ENCODE measurements around the gene SSTR3. TPM values are rescaled to one million over a fixed set of nuclear protein-coding genes. Genes with fewer than 3 reads are reported as not detected.

The SSTR3 gene
- polyA plus RNA-seq, 1 donor from 2014 or later, result not detected

- H3K27ac ChIP-seq (ENCODE audit: low read length), result no peak overlapping the region
- no peaks in the 10 kb centered on the region for H3K9me3 ChIP-seq (ENCODE audit: low read length)
- H3K27me3 ChIP-seq (ENCODE audit: insufficient read depth, low read depth, low read length), result no peaks in the 10 kb centered on the region
- no peaks in the 10 kb centered on the region for H3K9me2 ChIP-seq (ENCODE audit: insufficient read depth, low read length)
- H3K9ac ChIP-seq (ENCODE audit: low read length), result no peak overlapping the region
- no peak for TF ChIP-seq EP300 (conservative IDR thresholded peaks at IDR 0.05; ENCODE audit: poor library complexity, severe bottlenecking)
- no peak for TF ChIP-seq TAF1 (IDR thresholded peaks at IDR 0.05; ENCODE audit: low read depth)
- TF ChIP-seq MXI1 (conservative IDR thresholded peaks at IDR 0.05; ENCODE audit: poor library complexity, severe bottlenecking), result no peak
- H3K36me3 ChIP-seq (ENCODE audit: insufficient read depth, low read length), result no peaks in the 10 kb centered on the region
- no peak overlapping the region for H3K4me2 ChIP-seq (ENCODE audit: low read length)
- no peaks in the 10 kb centered on the region for H4K20me1 ChIP-seq (ENCODE audit: insufficient read depth)
- no peak overlapping the region for H2AFZ ChIP-seq (ENCODE audit: low read depth, low read length)
- H3F3A ChIP-seq (ENCODE audit: insufficient read depth, low read length, poor library complexity, severe bottlenecking), result no peaks in the 10 kb centered on the region
- H3K79me2 ChIP-seq (replicated peaks; ENCODE audit: insufficient read depth, low read length), result no peaks in the 10 kb centered on the region
- H3K4me3 ChIP-seq (ENCODE audit: low read length), result no peak overlapping the region
Measured at GRCh38 chr22:37243402-37244113, 31.3 kb upstream of the SSTR3 start.

- no peaks in the 10 kb centered on the region for H3K79me2 ChIP-seq (replicated peaks; ENCODE audit: insufficient read depth, low read length)
- TF ChIP-seq EP300 (conservative IDR thresholded peaks at IDR 0.05; ENCODE audit: poor library complexity, severe bottlenecking), result no peak
- no peaks in the 10 kb centered on the region for H3K36me3 ChIP-seq (ENCODE audit: insufficient read depth, low read length)
- H3K27ac ChIP-seq (ENCODE audit: low read length), result no peak overlapping the region
- H3K4me2 ChIP-seq (ENCODE audit: low read length), result no peak overlapping the region
- H3K9me2 ChIP-seq (ENCODE audit: insufficient read depth, low read length), result no peaks in the 10 kb centered on the region
- H3K4me3 ChIP-seq (ENCODE audit: low read length), result no peak overlapping the region
- H3F3A ChIP-seq (ENCODE audit: insufficient read depth, low read length, poor library complexity, severe bottlenecking), result no peaks in the 10 kb centered on the region
- no peaks in the 10 kb centered on the region for H3K9me3 ChIP-seq (ENCODE audit: low read length)
- no peaks in the 10 kb centered on the region for H3K27me3 ChIP-seq (ENCODE audit: insufficient read depth, low read depth, low read length)
- no peak overlapping the region for H3K9ac ChIP-seq (ENCODE audit: low read length)
- no peak overlapping the region for H2AFZ ChIP-seq (ENCODE audit: low read depth, low read length)
- no peaks in the 10 kb centered on the region for H4K20me1 ChIP-seq (ENCODE audit: insufficient read depth)
Measured at GRCh38 chr22:37242395-37242918, 30.2 kb upstream of the SSTR3 start.

GRCh38 chr22:37241351-37242142 is 29.3 kb upstream of the SSTR3 start:
- Histone ChIP-seq H3F3A (ENCODE audit: insufficient read depth, low read length, poor library complexity, severe bottlenecking) (no peaks in the 10 kb centered on the region), H3K36me3 (ENCODE audit: insufficient read depth, low read length) (no peaks in the 10 kb centered on the region), H2AFZ (ENCODE audit: low read depth, low read length) (no peak overlapping the region), H3K79me2 (replicated peaks; ENCODE audit: insufficient read depth, low read length) (no peaks in the 10 kb centered on the region), H4K20me1 (ENCODE audit: insufficient read depth) (no peaks in the 10 kb centered on the region), H3K9me2 (ENCODE audit: insufficient read depth, low read length) (no peaks in the 10 kb centered on the region), H3K9ac (ENCODE audit: low read length) (no peak overlapping the region), H3K4me3 (ENCODE audit: low read length) (no peak overlapping the region), H3K27me3 (ENCODE audit: insufficient read depth, low read depth, low read length) (no peaks in the 10 kb centered on the region), H3K4me2 (ENCODE audit: low read length) (no peak overlapping the region), H3K27ac (ENCODE audit: low read length) (no peak overlapping the region), H3K9me3 (ENCODE audit: low read length) (no peaks in the 10 kb centered on the region)
- TF ChIP-seq REST (IDR thresholded peaks at IDR 0.05; ENCODE audit: borderline replicate concordance) (no peak), CTCF (IDR thresholded peaks at IDR 0.05; ENCODE audit: poor library complexity, severe bottlenecking) (no peak), SMC3 (conservative IDR thresholded peaks at IDR 0.05; ENCODE audit: poor library complexity) (no peak), EZH2 (IDR thresholded peaks at IDR 0.05; ENCODE audit: borderline replicate concordance, insufficient read depth, low read length, poor library complexity, severe bottlenecking) (no peak), POLR2AphosphoS5 (IDR thresholded peaks at IDR 0.05) (no peak), MXI1 (conservative IDR thresholded peaks at IDR 0.05; ENCODE audit: poor library complexity, severe bottlenecking) (no peak), RAD21 (conservative IDR thresholded peaks at IDR 0.05) (no peak), TAF1 (IDR thresholded peaks at IDR 0.05; ENCODE audit: low read depth) (no peak), EP300 (conservative IDR thresholded peaks at IDR 0.05; ENCODE audit: poor library complexity, severe bottlenecking) (no peak)

Data from neural cell (in vitro differentiated cells).